ENCODE measurements around the gene EFCAB14. TPM values are rescaled to one million over a fixed set of nuclear protein-coding genes. Genes with fewer than 3 reads are reported as not detected.

Gene EFCAB14
- total RNA-seq, 1 donor from 2014 or later: 67.3 TPM

DNA sequence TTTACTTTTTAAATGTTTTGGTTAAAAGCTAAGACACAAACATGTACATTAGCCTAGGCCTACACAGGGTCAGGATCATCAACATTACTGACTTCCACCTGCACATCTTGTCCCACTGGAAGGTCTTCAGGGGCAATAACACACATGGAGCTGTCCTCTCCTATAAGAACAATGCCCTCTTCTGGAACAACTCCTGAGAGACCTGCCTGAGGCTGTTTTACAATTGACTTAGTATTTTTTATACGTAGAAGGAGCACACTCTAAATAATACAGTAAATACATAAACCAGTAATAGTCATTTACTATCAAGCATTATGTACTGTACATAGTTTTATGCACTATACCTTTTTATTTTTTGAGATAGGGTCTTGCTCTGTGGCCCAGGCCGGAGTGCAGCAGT, 88.2 kb downstream of the EFCAB14 start:
- DNase-seq (ENCODE audit: extremely low spot score in 2 of 2): no peak
- H3K27ac ChIP-seq: no peak overlapping the region
- no peaks in the 10 kb centered on the region for H3K9me3 ChIP-seq
- H3K36me3 ChIP-seq: peaks cover 0 to 24% of the 10 kb centered on the region in 2 donors
- no peaks in the 10 kb centered on the region for H3K4me1 ChIP-seq
- no peak for TF ChIP-seq POLR2AphosphoS5 (IDR thresholded peaks at IDR 0.05; ENCODE audit: insufficient read depth in 1 of 2, low read depth in 1 of 2)
- TF ChIP-seq, protein P1, sequence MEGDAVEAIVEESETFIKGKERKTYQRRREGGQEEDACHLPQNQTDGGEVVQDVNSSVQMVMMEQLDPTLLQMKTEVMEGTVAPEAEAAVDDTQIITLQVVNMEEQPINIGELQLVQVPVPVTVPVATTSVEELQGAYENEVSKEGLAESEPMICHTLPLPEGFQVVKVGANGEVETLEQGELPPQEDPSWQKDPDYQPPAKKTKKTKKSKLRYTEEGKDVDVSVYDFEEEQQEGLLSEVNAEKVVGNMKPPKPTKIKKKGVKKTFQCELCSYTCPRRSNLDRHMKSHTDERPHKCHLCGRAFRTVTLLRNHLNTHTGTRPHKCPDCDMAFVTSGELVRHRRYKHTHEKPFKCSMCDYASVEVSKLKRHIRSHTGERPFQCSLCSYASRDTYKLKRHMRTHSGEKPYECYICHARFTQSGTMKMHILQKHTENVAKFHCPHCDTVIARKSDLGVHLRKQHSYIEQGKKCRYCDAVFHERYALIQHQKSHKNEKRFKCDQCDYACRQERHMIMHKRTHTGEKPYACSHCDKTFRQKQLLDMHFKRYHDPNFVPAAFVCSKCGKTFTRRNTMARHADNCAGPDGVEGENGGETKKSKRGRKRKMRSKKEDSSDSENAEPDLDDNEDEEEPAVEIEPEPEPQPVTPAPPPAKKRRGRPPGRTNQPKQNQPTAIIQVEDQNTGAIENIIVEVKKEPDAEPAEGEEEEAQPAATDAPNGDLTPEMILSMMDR (IDR thresholded peaks at IDR 0.05): no peak
- no peak for TF ChIP-seq POLR2A (IDR thresholded peaks at IDR 0.05)
- no peak overlapping the region for H3K4me3 ChIP-seq
- intact Hi-C loops (cut with DNase I): no loop called here
- H3K27me3 ChIP-seq: no peaks in the 10 kb centered on the region

Other genes starting within 250 kb of the EFCAB14 start
- 0.25 TPM for gene DMBX1, start 229.3 kb downstream of the EFCAB14 start, total RNA-seq
- not detected for gene KNCN, start 167.5 kb downstream of the EFCAB14 start, total RNA-seq
- 55.5 TPM for gene MKNK1, start 114.8 kb downstream of the EFCAB14 start, total RNA-seq
- gene MOB3C, start 102.3 kb downstream of the EFCAB14 start, total RNA-seq: 33.9 TPM
- 37.1 TPM for gene ATPAF1, start 50.8 kb downstream of the EFCAB14 start, total RNA-seq
- gene TEX38, start 47.3 kb downstream of the EFCAB14 start, total RNA-seq: not detected
- 74.4 TPM for gene CYP4B1, start 79.9 kb upstream of the EFCAB14 start, total RNA-seq
- gene CYP4A11, start 222.4 kb upstream of the EFCAB14 start, total RNA-seq: not detected